Esophagus muscularis mucosa (tissue), 4 donors: Measurements from ENCODE around the gene SFXN4. TPM values are rescaled to one million over a fixed set of nuclear protein-coding genes. Genes with fewer than 3 reads are reported as not detected.
"Not testable (repeated sequence)": the region's sequence is repeated elsewhere in the genome, so short reads cannot be mapped to it uniquely, and the experiment has no call there.

ENCODE experiments used
- DNase-seq: peaks from one replicate; pipeline ENCODE4 v3.0.0-alpha.2; 2017; ENCODE audit errors: extremely low spot score
- H3K27ac ChIP-seq, 4 donors: fragments of 200-600 bp; sonication (generic); replicated peaks in 1 of 4; 1 replicate in 3 of 4; 2 replicates in 1 of 4; pipeline ENCODE4 v1.5.1; 2016 to 2019; ENCODE audit warnings: mild to moderate bottlenecking in 1 of 4
- H3K27me3 ChIP-seq, 4 donors: fragments of 200-600 bp; sonication (generic); one replicate each; pipeline versions ENCODE4 v1.5.1 to v1.6.0; 2016 to 2019
- H3K36me3 ChIP-seq, 4 donors: fragments of 200-600 bp; sonication (generic); one replicate each; pipeline ENCODE4 v1.5.1; 2016 to 2019
- H3K4me1 ChIP-seq, 4 donors: fragments of 200-600 bp; sonication (generic); one replicate each; pipeline ENCODE4 v1.5.1; 2016 to 2019
- H3K4me3 ChIP-seq, 4 donors: fragments of 200-600 bp; sonication (generic); 1 replicate in 2 of 4; 2 replicates in 2 of 4; pipeline ENCODE4 v1.5.1; 2016 to 2019; ENCODE audit warnings: mild to moderate bottlenecking in 4 of 4, moderate library complexity in 1 of 4
- H3K9me3 ChIP-seq, 4 donors: fragments of 200-600 bp; sonication (generic); 1 replicate in 3 of 4; 2 replicates in 1 of 4; pipeline ENCODE4 v1.5.1; 2016 to 2019
- CTCF ChIP-seq, 3 experiments: fragments of 200-600 bp in 2 of 3; fragments of 450-650 bp in 1 of 3; sonication (generic) in 2 of 3; IDR thresholded peaks; one replicate each; pipeline ENCODE4 v1.5.1; 2017 to 2019; ENCODE audit warnings: antibody characterized with exemption in 3 of 3, mild to moderate bottlenecking in 2 of 3, moderate library complexity in 1 of 3
- EP300 ChIP-seq: sonication (generic); formaldehyde crosslinking; IDR thresholded peaks from one replicate; pipeline ENCODE4 v1.6.1; 2017; ENCODE audit warnings: antibody characterized with exemption
- POLR2A ChIP-seq: fragments of 450-650 bp; IDR thresholded peaks from one replicate; pipeline ENCODE4 v1.6.1; 2017; ENCODE audit warnings: antibody characterized with exemption, moderate library complexity, mild to moderate bottlenecking, low read depth
- POLR2AphosphoS5 ChIP-seq, 2 donors: sonication (generic); formaldehyde crosslinking; IDR thresholded peaks; one replicate each; pipeline ENCODE4 v1.6.1; 2017; ENCODE audit warnings: antibody characterized with exemption in 2 of 2
- WGBS: methylation state at CpG from one replicate; pipeline ENCODE4 v1.1.5; 2018; 5-methylcytosine and 5-hydroxymethylcytosine counted together
- intact Hi-C: fragments of 100-400 bp; cut with DNase I; formaldehyde crosslinking; loops from one replicate; pipeline ENCODE4 v1.15.1; 2023
- total RNA-seq, 4 donors: library from RNA; depleted of rRNA; stranded (reverse); fragments of >200 nt; gene quantifications; one replicate each; pipeline versions ENCODE4 v1.1.0 to v1.2.1, GENCODE V29; 2016

The SFXN4 gene
- total RNA-seq, 4 donors from 2014 or later = 14.1 to 39.9 (median 17.8) TPM

- no peaks in the 10 kb centered on the region for H3K27me3 ChIP-seq
- peaks cover 0 to 14% (median 2%) of the 10 kb centered on the region in 4 donors for H3K4me1 ChIP-seq
- H3K4me3 ChIP-seq = no peak overlapping the region
- peaks cover 0 to 61% (median 34%) of the 10 kb centered on the region in 4 donors for H3K36me3 ChIP-seq
- TF ChIP-seq POLR2A (no peak), CTCF (IDR thresholded peaks at IDR 0.05) (no peak), POLR2AphosphoS5 (IDR thresholded peaks at IDR 0.05) (no peak), EP300 (no peak)
- WGBS = 86% methylated on average over 16 of the region's 16 CpGs
- no peaks in the 10 kb centered on the region for H3K9me3 ChIP-seq
- no peak for DNase-seq
- H3K27ac ChIP-seq = no peak overlapping the region
- intact Hi-C loops = no loop called here
Observed at GRCh38 chr10:119138346-119139306, 26.9 kb downstream of the SFXN4 start.

- H3K9me3 ChIP-seq, DNase-seq, intact Hi-C loops, H3K27ac ChIP-seq, H3K27me3 ChIP-seq, H3K4me3 ChIP-seq: not testable (repeated sequence)
- Histone ChIP-seq H3K4me1 (peaks cover 0 to 14% (median 2%) of the 10 kb centered on the region in 4 donors), H3K36me3 (peaks cover 5 to 61% (median 35%) of the 10 kb centered on the region in 4 donors)
- WGBS = 75% methylated on average over 8 of the region's 8 CpGs
Observed at GRCh38 chr10:119137878-119138277, 27.6 kb downstream of the SFXN4 start.

- H3K27ac ChIP-seq = peak overlapping the region in 2 of 4 donors; percentile 0 to 10
- H3K4me3 ChIP-seq = no peak overlapping the region
- no peak for TF ChIP-seq POLR2AphosphoS5 (IDR thresholded peaks at IDR 0.05)
- no peak for TF ChIP-seq POLR2A
- TF ChIP-seq CTCF (IDR thresholded peaks at IDR 0.05) = no peak
- TF ChIP-seq EP300 = no peak
- peaks cover 11 to 62% (median 38%) of the 10 kb centered on the region in 4 donors for H3K36me3 ChIP-seq
- H3K4me1 ChIP-seq = peaks cover 3 to 25% (median 9%) of the 10 kb centered on the region in 4 donors
- 80% methylated on average over 7 of the region's 7 CpGs for WGBS
- no peaks in the 10 kb centered on the region for H3K27me3 ChIP-seq
- intact Hi-C loops = no loop called here
- DNase-seq = no peak
- no peaks in the 10 kb centered on the region for H3K9me3 ChIP-seq
Observed at GRCh38 chr10:119136084-119136483, 29.4 kb downstream of the SFXN4 start.

GRCh38 chr10:119135513-119135881 is 30.0 kb downstream of the SFXN4 start:
- H3K27ac ChIP-seq = peak overlapping the region in 1 of 4 donors; percentile 10
- no peak overlapping the region for H3K4me3 ChIP-seq
- H3K4me1 ChIP-seq = peaks cover 3 to 28% (median 10%) of the 10 kb centered on the region in 4 donors
- H3K27me3 ChIP-seq = no peaks in the 10 kb centered on the region
- no peaks in the 10 kb centered on the region for H3K9me3 ChIP-seq
- TF ChIP-seq POLR2A (no peak), CTCF (IDR thresholded peaks at IDR 0.05) (no peak), POLR2AphosphoS5 (IDR thresholded peaks at IDR 0.05) (no peak), EP300 (no peak)
- no peak for DNase-seq
- intact Hi-C loops = no loop called here
- WGBS = 77% methylated on average over 3 of the region's 4 CpGs
- peaks cover 11 to 59% (median 37%) of the 10 kb centered on the region in 4 donors for H3K36me3 ChIP-seq

GRCh38 chr10:119133949-119134348 is 31.6 kb downstream of the SFXN4 start:
- Histone ChIP-seq H3K4me3 (no peak overlapping the region), H3K27ac (no peak overlapping the region), H3K9me3 (no peaks in the 10 kb centered on the region), H3K27me3 (no peaks in the 10 kb centered on the region), H3K4me1 (peaks cover 3 to 28% (median 10%) of the 10 kb centered on the region in 4 donors), H3K36me3 (peaks cover 14 to 61% (median 42%) of the 10 kb centered on the region in 4 donors)
- 80% methylated on average over 8 of the region's 8 CpGs for WGBS
- no peak for DNase-seq
- intact Hi-C loops = no loop called here
- TF ChIP-seq POLR2AphosphoS5 (IDR thresholded peaks at IDR 0.05) (no peak), CTCF (IDR thresholded peaks at IDR 0.05) (no peak), EP300 (no peak), POLR2A (no peak)
